ENCODE measurements around the gene RBM8A.

RBM8A gene

GRCh38 chr1:145912128-145912641, 15.1 kb downstream of the RBM8A start:
- no peak for DNase-seq

GRCh38 chr1:145908653-145909052, 18.6 kb downstream of the RBM8A start:
- DNase-seq, result no peak

- no peak for DNase-seq
Measured at GRCh38 chr1:145906954-145907753, 20.1 kb downstream of the RBM8A start.

DNA sequence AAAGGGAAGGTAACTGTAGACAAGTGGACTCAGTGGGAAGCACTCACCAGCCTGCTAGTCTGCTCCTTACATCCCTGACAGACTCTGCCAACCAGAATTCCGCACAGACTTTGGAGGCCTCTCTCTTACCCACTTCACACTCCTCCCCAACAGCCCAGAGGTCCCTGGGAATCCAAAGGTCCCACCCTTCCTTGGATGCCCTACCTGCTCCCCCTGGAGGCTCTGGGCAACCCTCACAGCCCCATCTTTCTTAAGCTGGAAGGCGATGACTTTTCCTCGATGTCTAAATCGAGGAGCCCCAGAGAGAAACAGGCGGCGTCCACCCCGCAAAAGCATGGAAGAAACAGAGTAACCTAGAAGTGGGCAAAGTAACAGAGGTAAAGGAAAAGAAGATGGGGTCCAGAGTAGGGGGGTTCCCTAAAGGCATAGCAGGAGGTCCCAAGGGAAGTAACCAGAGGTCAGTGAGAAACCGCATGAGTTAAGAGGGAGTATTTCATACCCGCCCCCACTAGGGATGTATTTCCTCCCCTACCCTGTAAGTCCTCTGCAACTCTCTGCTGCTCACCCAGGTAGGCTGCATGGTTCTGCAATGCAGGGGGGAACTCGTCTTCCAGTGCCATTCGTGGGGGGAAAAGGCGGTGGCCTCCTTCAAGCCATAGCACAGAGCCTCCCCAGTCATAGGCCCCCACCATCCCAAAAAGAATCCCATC, 25.8 kb downstream of the RBM8A start:
- no peak for DNase-seq

DNA sequence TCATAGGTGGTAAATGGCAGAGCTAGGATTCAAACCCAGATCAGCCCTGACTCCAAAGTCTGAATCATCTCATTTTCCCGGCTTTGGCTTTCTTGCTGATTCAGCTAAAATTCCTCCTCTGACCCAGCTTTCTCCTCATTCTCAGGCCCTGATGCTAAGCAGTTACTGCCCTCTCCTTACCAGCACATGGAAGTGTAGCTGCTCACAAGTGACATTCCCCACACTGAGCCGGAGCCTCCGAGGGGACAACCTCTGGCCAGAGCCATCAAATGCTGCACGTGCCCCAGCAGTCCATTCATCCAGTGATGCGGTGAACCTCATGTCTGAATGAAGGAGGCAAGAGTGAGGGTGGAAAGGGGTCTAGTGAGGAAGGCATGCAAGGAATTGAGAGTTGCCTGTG, 28.5 kb downstream of the RBM8A start:
- DNase-seq, result no peak

- DNase-seq, result no peak
Measured at GRCh38 chr1:145897969-145898368, 29.3 kb downstream of the RBM8A start.

- DNase-seq, result no peak
Measured at GRCh38 chr1:145895471-145895870, 31.8 kb downstream of the RBM8A start.

DNA sequence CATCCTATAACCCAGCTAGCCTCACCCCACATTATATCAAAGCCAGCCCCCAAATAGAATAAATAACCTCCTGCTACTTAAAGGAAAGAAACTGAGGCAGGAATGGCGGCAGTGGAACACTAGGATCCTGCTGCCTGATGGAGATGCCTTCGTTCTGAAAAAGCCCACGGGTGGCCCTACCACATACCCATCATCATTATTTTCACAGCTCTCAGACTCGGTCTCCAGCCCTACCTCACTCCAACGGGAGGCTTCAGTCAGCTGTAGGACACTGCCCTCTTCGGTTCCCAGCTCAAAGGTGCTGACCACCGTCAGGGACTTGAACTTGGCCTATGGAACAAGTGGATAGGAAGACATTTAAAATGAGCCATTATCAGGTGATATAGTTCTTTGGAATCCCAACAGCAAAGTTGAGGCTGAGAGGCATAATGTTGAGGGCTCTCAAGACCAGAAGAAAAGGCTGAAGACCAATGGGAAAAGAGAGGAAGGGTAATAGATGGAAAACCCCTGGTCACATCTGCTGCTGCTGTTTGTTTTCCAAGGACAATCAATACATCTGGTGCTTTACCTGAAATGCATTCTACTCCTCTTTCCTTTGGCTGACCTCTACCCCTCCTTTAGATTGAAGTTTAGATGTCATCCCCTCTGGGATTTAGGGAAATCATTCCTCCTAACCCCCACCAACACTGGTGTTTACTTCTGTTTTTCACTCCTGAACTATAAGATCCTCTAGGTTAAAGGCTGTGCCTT, 33.8 kb downstream of the RBM8A start:
- DNase-seq, result no peak

- no peak for DNase-seq
Measured at GRCh38 chr1:145892486-145893087, 34.7 kb downstream of the RBM8A start.

DNA sequence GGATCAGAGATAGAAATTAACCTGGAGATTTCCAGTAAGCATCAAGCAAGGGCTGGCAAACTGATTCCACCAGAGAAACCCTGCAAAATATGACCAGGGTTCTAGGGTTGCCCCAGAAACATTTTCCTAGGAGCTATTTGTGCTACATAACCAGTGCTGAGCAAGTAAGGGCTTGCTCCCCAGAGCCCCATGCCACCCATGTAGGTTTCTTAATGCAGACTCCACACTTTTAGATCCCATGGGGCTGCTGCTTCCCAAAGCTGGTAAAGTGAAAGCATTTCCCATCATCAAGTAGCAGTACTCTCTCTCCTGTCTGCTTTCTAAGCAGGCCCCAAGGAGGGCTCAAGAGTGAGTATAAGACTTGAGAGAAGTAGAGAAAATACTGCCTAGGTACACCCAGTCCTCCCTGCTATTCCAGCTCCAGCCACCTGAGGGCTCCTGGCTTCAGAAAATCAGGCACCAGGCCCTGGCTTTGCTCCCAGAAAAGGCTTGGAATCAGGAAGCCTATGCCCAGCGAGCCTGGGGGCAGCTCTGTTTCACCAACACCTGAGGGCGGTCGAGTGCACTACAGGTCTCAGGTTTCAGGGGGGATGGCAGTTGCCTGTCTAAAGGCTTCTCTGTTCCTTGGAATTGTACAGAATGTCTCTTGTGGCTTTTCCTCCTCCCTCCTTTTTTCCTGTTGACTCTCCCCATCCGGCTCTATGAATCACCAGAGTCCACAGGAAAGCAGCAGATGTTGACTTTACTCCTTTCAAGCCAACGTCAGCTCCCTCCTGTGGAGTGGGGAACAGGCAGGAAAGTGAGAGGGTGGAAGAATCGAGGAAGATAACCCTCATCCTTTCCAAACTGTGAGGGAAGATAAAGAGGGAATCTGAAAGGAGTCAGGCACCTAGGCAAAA, 35.4 kb downstream of the RBM8A start:
- peak; percentile 46 for DNase-seq

- no peak for DNase-seq
Measured at GRCh38 chr1:145891143-145891542, 36.1 kb downstream of the RBM8A start.

GRCh38 chr1:145889722-145890121, 37.6 kb downstream of the RBM8A start:
- DNase-seq, result no peak

- DNase-seq, result no peak
Measured at GRCh38 chr1:145887631-145888030, 39.7 kb downstream of the RBM8A start.

DNA sequence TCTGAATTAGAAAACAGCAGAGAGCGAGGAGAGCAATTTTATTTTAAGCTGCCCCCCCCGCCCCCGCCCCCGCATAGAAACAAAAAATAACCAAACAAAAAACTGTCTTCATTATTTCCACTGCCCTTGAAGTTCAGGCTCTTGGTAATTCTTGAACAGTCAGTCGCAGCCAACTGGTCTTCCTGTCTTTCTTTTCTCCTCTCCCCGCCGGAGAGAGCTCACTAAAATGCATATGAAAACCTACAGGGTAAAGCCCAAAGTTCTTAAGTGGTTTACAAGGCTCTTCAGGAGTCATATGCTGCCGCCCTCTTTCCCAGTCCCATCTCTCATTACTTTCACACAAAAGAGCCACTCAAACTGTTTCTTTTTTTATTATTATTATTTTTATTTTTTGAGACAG, 40.5 kb downstream of the RBM8A start:
- no peak for DNase-seq

DNA sequence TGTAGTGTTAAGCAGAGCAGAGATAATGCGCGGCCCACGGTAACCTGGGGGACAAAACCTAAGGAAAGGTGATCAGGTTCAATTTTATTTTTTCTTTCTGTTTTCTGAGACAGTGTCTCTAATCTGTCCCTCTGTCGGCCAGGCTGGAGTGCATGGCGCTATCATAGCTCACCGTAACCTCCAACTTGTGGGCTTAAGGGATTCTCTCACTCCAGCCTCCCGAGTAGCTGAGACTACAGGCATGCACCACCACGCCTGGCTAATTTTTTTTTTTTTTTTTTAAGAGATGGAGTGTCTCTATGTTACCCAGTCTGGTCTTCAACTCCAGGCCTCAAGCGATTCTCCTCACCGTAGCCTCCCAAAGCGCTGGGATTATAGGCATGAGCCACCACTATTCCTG, 40.9 kb downstream of the RBM8A start:
- DNase-seq, result no peak

DNA sequence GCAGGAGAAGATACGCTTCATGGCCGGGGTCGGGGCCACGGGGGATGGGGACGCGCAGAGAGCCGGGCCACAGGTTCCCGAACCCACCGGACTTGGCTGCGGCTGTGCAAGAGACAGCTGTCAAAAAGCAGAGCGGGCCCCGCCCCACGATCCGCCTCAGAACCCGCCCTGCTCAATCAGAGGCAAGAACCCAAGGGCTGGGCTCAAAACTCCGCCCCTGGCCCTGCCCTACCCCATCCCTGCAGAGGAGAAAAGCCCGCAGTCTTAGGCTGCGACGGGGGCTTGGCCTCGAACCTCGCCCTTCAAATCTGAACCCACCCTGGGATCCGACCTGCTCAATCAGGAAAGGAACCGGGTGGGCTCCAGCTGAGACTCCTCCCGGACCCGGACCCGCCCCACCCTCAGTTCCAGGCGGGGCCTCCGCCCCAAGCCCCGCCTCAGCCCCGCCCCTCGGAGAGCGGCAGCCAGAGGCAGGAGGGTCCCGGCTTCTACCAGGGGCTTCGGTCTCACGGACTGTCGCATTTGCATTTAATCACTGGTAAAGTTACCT, 41.5 kb downstream of the RBM8A start, which contains the start of gene ANKRD35:
Gene ANKRD35, minus strand, starts transcription at position 129 of the 550 bp plus-strand sequence. Its CDS starts 108 bp downstream, at position 21.
- peak; percentile 85 for DNase-seq

DNA sequence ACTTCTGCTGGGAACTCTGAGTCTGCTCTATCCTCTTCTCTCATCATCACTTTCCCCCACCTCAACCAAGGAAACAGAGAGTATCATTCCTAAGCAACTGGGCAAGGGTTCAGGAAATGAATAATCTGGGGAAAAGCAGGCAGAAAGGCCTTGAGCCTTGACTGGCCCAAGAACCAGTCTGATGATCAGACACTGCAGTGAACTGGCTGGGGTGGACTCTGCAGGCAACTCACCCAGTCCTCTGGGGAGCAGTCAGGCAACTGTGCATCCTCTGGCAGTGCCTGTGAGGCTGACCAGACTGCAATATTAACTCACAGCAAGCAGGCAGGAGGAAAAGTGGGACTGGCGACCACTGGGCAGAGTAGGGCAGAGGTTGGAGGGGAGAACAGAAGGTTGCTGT, 42.6 kb downstream of the RBM8A start:
- no peak for DNase-seq

GRCh38 chr1:145879775-145880174, 47.5 kb downstream of the RBM8A start:
- no peak for DNase-seq

GRCh38 chr1:145878724-145879123, 48.6 kb downstream of the RBM8A start:
- no peak for DNase-seq

DNA sequence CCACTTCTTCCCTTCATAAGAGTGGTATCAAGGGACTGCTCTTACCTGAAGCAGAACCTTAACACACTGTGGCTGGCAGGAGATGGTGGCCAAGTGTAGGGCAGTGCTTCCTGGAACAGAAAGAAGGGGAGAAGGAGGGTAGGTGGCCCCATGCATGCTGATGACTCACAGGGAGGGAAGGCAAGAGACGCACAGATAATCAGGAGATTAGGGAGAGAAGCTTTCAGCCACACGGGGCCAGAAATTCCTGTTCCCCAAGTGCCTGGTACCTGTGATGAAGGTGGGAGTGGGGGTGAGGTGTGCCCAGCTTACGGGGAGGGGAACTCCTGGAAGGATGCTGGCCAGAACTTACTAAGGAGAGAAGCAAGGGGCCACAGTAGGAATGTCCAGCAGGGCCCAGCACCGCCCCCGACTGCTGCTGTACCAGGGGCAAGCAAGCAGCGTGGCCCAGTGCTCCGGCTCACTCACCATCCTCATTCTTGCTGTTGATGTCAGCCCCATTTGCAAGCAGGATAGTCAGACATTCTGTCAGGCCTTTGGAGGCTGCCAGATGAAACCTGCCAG, 49.3 kb downstream of the RBM8A start:
- no peak for DNase-seq

- no peak for DNase-seq
Measured at GRCh38 chr1:145874646-145875045, 52.6 kb downstream of the RBM8A start.
